Activated CD4-positive, alpha-beta T cell treated with anti-CD3 and anti-CD28 coated beads for 36 hours (primary cell): Measurements from ENCODE around the gene PDYN. TPM values are rescaled to one million over a fixed set of nuclear protein-coding genes. Genes with fewer than 3 reads are reported as not detected.

Source experiments
- ATAC-seq: fragments of 200-7000 bp; cut with Tn5 transposase; one replicate; pipeline ENCODE4 v1.10.0; 2021; ENCODE audit warnings: mild to moderate bottlenecking, moderate library complexity
- CTCF ChIA-PET: fragments of 350-600 bp; sonication (Branson Sonifier 250); formaldehyde crosslinking; loops from one replicate; lab custom pipeline; 2021; ENCODE audit warnings: antibody characterized with exemption; lab: Charles Lee
- POLR2A ChIA-PET: fragments of 350-600 bp; sonication (Branson Sonifier 250); formaldehyde crosslinking; loops from one replicate; lab custom pipeline; 2021; ENCODE audit warnings: antibody characterized with exemption, inconsistent platforms; lab: Charles Lee
- DNase-seq: peaks from one replicate; pipeline ENCODE4 v3.0.0-alpha.2; 2020
- H3K27ac Mint-ChIP-seq: one replicate; pipeline ENCODE4 v1.8.0; 2021; ENCODE audit warnings: mixed read lengths
- H3K27me3 Mint-ChIP-seq: one replicate; pipeline ENCODE4 v1.8.0; 2021; ENCODE audit warnings: mixed read lengths
- H3K36me3 Mint-ChIP-seq: one replicate; pipeline ENCODE4 v1.8.0; 2021; ENCODE audit warnings: low read depth, mixed read lengths
- H3K4me1 Mint-ChIP-seq: one replicate; pipeline ENCODE4 v1.8.0; 2021; ENCODE audit warnings: mixed read lengths
- H3K4me3 Mint-ChIP-seq: one replicate; pipeline ENCODE4 v1.8.0; 2021; ENCODE audit warnings: mild to moderate bottlenecking, moderate library complexity, mixed read lengths
- H3K9me3 Mint-ChIP-seq: one replicate; pipeline ENCODE4 v1.8.0; 2021; ENCODE audit warnings: low read depth, mixed read lengths
- intact Hi-C, 2 experiments: fragments of 100-400 bp; cut with DNase I in 1 of 2; cut with micrococcal nuclease in 1 of 2; formaldehyde crosslinking; loops; one replicate each; pipeline versions ENCODE4 v1.14.2 to v1.15.1; 2022 to 2024; cut with DNase I, micrococcal nuclease
- total RNA-seq, 2 experiments: library from RNA; stranded (reverse); gene quantifications; one replicate each; pipeline ENCODE4 v1.2.3, GENCODE V29; 2021

The PDYN gene
- total RNA-seq, 2 experiments from 2014 or later, result not detected

DNA sequence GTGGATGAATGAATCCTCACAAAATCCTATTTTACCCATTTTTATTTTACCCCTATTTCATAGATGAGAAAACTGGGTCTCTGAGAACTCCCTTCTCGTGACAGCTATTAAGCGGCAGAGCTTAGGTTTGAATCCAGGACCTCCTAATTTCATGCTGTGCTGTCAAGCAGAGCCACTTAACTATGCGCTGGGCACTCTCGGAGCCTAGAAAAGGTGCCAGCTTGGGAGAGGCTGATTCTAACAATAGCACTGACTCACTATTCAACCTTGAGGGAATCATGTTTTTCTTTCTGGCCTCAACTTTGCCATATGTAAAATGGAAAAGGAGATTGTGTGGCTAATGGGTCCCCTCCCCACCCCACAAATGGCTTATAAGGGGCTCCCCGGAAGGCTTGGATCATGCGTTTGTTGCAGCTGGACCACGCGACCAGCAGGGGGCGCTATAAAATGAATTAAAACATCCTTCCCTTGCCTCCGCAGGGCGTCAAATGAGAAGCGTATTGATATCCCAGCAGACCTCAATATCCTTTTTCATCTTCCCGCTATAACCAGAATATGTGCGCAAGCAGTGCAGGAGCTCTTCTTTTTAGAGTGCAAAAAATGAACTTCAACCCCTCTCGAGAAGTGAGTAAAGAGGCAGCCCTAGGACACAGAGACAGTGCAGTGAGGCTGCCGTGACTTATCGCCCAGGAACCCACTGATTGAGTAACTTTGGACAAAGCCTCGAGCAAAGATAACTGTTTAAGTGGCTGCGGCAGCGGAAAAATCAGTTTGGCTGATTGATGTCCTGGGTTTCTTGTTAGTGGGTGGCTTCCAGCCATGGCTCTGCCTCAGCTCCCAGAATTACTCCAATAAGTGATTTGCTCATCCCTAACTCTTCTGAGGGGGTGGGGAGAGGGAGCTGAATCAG is 12.8 kb upstream of the PDYN start:
- H3K27ac Mint-ChIP-seq, result no peak overlapping the region
- no peak overlapping the region for H3K4me3 Mint-ChIP-seq
- ATAC-seq (peak; percentile 36), DNase-seq (peak; percentile 63)
- no peaks in the 10 kb centered on the region for H3K4me1 Mint-ChIP-seq
- intact Hi-C loops, result loop anchor here (1.0 to 5.0 kb wide), 4 partner anchors 87 to 446 kb away; no protein-coding TSS in a partner anchor
- peaks cover 20% of the 10 kb centered on the region for H3K27me3 Mint-ChIP-seq
- POLR2A ChIA-PET, result no interaction called here
- H3K9me3 Mint-ChIP-seq, result no peaks in the 10 kb centered on the region
- no peaks in the 10 kb centered on the region for H3K36me3 Mint-ChIP-seq
- CTCF ChIA-PET, result interaction anchor here (0.5 to 3.8 kb wide), 21 partner anchors 13 to 325 kb away, joined by 3 to 40 read pairs (median 4); no protein-coding TSS in a partner anchor

DNA sequence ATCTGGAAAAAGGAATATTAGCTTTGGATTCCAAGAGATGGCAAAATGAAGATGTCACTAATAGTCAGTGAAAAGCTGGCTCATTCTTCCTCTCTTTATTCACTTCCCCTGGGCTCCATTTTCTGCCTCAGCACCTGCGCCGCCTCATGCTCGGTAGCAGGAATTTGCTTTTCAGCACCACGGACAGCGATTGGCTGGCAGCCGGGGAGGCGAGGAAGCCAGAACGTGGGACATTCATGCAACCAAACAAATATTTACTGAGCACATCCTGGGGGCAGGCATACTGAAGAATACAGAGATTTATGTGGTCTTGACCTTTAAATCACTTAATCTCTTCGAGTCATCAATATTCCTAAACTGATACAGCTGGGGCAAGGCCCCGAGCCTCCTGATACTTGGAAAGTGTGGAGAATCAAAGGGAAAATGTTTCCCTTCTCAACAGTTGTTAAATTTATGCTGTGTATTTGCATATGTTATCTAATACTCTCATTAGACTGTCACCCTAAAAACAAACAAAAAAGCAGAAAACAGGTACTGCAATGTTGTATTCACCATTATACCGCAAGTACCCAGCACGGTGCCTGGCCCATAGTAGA is 12.1 kb upstream of the PDYN start:
- Mint-ChIP-seq H3K4me3 (no peak overlapping the region), H3K9me3 (no peaks in the 10 kb centered on the region), H3K27ac (no peak overlapping the region), H3K36me3 (no peaks in the 10 kb centered on the region), H3K27me3 (peaks cover 20% of the 10 kb centered on the region), H3K4me1 (no peaks in the 10 kb centered on the region)
- ATAC-seq (no peak), DNase-seq (peak; percentile 83)
- ChIA-PET CTCF (interaction anchor here (0.5 to 3.8 kb wide), 16 partner anchors 15 to 244 kb away, joined by 3 to 40 read pairs (median 4); no protein-coding TSS in a partner anchor), POLR2A (no interaction called here)
- intact Hi-C loops, result loop anchor here (1.0 to 5.0 kb wide), 5 partner anchors 41 to 446 kb away; no protein-coding TSS in a partner anchor

DNA sequence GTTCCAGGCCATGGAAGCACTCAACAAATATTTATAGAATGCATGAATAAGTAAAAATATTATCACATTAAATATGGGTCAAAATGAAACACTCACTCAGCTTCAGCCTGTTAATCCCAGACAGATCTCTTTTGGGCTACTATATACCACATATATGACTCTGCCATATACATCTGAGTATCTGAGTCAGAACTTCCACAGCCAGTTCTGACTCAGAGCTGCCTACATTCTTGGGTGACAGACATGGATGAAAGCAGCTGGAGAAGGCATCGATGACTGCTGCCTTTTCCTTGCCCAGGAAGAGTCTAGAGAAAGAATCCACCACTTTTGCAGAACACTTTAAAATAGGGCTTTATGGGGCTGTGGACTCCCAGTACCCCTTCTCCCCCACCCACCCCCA is 11.5 kb upstream of the PDYN start:
- peaks cover 20% of the 10 kb centered on the region for H3K27me3 Mint-ChIP-seq
- no peaks in the 10 kb centered on the region for H3K4me1 Mint-ChIP-seq
- CTCF ChIA-PET, result interaction anchor here (0.9 to 3.8 kb wide), 6 partner anchors 15 to 202 kb away, joined by 3 to 40 read pairs (median 6); no protein-coding TSS in a partner anchor
- peak; percentile 51 for DNase-seq
- H3K36me3 Mint-ChIP-seq, result no peaks in the 10 kb centered on the region
- intact Hi-C loops, result loop anchor here (1.0 to 5.0 kb wide), 3 partner anchors 40 to 447 kb away; no protein-coding TSS in a partner anchor
- no peak overlapping the region for H3K27ac Mint-ChIP-seq
- ATAC-seq, result peak; percentile 83
- POLR2A ChIA-PET, result no interaction called here
- no peaks in the 10 kb centered on the region for H3K9me3 Mint-ChIP-seq
- no peak overlapping the region for H3K4me3 Mint-ChIP-seq

DNA sequence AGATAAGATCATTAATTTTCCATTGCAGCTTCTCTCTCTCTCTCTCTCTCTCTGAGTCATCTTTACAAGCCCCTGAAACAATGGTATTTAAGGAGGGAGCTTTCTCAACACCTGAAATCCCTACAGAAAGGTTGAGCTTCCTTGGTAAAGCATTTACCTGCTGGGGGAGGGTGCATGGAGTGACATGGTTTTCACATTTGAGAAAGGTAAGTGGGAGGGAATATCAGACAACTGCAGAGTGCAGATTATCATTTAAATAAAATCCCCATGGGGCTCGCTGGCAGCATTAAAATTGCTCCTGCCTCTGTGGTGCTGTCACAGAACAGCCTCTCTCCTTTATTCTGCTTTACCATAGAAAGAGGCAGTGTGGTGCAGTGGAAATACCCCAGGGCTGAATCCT is 10.3 kb upstream of the PDYN start:
- Mint-ChIP-seq H3K4me3 (no peak overlapping the region), H3K36me3 (no peaks in the 10 kb centered on the region), H3K9me3 (no peaks in the 10 kb centered on the region), H3K27ac (no peak overlapping the region), H3K4me1 (no peaks in the 10 kb centered on the region), H3K27me3 (peaks cover 12% of the 10 kb centered on the region)
- DNase-seq (no peak), ATAC-seq (no peak)
- intact Hi-C loops, result no loop called here
- CTCF ChIA-PET, result no interaction called here
- POLR2A ChIA-PET, result no interaction called here

DNA sequence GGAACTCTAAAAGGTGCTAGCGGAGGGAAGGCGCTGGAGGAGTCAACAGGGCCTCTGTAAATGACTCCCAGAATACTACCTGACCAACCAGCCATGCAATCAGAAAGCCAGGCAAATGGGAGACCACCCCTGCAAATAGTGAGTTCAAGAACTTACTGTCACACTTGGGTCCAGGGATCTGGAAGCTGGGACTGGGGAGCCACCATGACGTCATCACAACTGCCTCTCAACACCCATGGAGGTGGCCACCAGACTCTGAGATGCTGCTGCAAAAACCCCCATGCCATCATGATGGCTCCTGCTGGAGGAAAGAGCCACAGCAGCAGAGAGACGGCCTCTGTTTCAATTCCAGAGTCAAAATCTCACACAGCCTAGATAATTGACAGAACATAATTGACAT is 8.5 kb upstream of the PDYN start:
- intact Hi-C loops, result no loop called here
- CTCF ChIA-PET, result interaction anchor here (0.7 to 1.0 kb wide), 3 partner anchors 51 to 170 kb away, joined by 4 to 5 read pairs (median 4); no protein-coding TSS in a partner anchor
- H3K27me3 Mint-ChIP-seq, result peaks cover 20% of the 10 kb centered on the region

DNA sequence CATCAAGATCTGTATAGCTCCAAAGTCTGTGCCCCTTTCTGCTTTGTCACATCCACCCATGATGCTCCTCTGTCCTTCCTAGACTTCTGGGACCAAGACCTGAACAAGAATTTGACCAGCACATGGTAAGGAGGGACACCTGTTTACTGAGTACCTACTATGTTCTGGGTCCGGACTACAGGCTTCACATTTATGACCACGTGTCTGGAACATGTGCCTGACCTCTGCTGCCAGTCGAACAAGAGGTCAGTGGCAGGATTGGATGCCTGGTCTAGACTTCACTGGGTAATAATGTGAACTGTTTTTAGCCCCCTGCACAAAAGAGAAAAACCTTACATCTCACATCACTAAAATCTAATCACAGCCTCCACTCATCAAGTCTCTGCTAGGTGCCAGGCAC is 7.3 kb upstream of the PDYN start:
- intact Hi-C loops, result no loop called here
- no peak overlapping the region for H3K4me3 Mint-ChIP-seq
- peaks cover 25% of the 10 kb centered on the region for H3K27me3 Mint-ChIP-seq
- CTCF ChIA-PET, result interaction anchor here (0.7 to 1.1 kb wide), 3 partner anchors 49 to 204 kb away, joined by 3 to 4 read pairs (median 3); no protein-coding TSS in a partner anchor
- H3K9me3 Mint-ChIP-seq, result no peaks in the 10 kb centered on the region
- ATAC-seq, result no peak
- H3K27ac Mint-ChIP-seq, result no peak overlapping the region
- no peaks in the 10 kb centered on the region for H3K4me1 Mint-ChIP-seq
- no peaks in the 10 kb centered on the region for H3K36me3 Mint-ChIP-seq
- no peak for DNase-seq
- POLR2A ChIA-PET, result no interaction called here

More for the DNA sequence above, 8.5 kb upstream of the PDYN start:
- Mint-ChIP-seq H3K27ac (no peak overlapping the region), H3K4me1 (no peaks in the 10 kb centered on the region), H3K36me3 (no peaks in the 10 kb centered on the region), H3K9me3 (no peaks in the 10 kb centered on the region), H3K4me3 (no peak overlapping the region)
- POLR2A ChIA-PET, result no interaction called here
- ATAC-seq (no peak), DNase-seq (no peak)

DNA sequence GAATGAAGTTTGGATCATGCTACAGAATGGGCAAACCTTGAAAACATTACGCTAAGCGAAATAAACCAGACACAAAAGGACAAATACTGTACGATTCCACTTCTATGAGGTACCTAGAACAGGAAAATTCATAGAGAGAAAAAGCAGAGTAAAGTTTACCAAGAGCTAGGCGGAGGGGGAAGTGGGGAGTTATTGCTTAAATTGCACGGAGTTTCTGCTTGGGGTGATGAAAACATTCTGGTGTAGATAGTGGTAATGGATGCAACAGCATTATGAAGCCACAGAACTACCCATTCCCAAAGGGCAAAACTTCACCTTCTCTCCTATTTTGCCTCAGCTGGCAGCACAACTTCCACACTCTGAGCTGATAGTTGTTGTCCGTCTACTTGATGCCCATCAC is 6.4 kb upstream of the PDYN start:
- Mint-ChIP-seq H3K4me1 (no peaks in the 10 kb centered on the region), H3K36me3 (no peaks in the 10 kb centered on the region), H3K27me3 (peaks cover 27% of the 10 kb centered on the region), H3K4me3 (no peak overlapping the region), H3K27ac (no peak overlapping the region), H3K9me3 (no peaks in the 10 kb centered on the region)
- ATAC-seq, result no peak
- CTCF ChIA-PET, result interaction anchor here (1.1 kb wide), 1 partner anchor 172 kb away, joined by 3 read pairs; no protein-coding TSS in a partner anchor
- DNase-seq, result no peak
- intact Hi-C loops, result no loop called here
- POLR2A ChIA-PET, result no interaction called here

DNA sequence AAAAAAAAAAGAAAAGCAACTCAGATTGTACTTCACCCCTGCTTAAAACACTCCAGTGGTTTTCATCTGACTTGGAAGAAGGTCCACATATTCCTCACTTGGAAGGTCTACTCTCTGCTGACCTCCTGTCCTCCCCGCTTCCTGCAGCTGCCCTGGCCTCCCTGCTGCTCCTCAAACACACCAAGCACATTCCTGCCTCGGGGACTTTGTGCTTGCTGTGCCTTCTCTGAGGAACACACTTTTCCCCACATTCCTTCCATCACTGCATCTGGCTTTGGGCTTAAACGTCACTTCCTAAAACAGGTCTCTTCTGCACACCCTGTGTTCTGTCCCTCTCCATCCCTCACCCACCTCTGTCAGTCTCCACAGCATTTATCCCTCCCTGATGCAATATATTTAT is 4.9 kb upstream of the PDYN start:
- intact Hi-C loops, result no loop called here
- POLR2A ChIA-PET, result no interaction called here
- Mint-ChIP-seq H3K9me3 (no peaks in the 10 kb centered on the region), H3K4me1 (no peaks in the 10 kb centered on the region), H3K4me3 (no peak overlapping the region), H3K27me3 (peaks cover 33% of the 10 kb centered on the region), H3K27ac (no peak overlapping the region), H3K36me3 (no peaks in the 10 kb centered on the region)
- CTCF ChIA-PET, result no interaction called here
- ATAC-seq, result no peak
- DNase-seq, result no peak

DNA sequence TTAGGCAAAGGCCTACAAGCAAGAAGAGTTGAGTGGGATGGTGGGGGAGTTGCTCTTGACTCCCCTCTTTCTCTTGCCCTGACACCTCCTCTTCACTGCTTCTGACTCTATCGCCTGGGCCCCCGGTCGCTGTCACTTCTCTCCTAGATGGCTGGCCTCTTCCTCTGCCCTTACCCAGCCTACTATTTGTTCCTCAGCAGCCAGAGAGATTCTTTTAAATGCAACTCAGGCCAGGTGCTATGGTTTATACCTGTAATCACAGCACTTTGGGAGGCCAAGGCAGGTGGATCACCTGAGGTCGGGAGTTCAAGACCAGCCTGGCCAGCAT is 4.3 kb upstream of the PDYN start:
- no peaks in the 10 kb centered on the region for H3K4me1 Mint-ChIP-seq
- no peak overlapping the region for H3K27ac Mint-ChIP-seq
- POLR2A ChIA-PET, result no interaction called here
- ATAC-seq (no peak), DNase-seq (no peak)
- H3K27me3 Mint-ChIP-seq, result peaks cover 36% of the 10 kb centered on the region
- intact Hi-C loops, result no loop called here
- CTCF ChIA-PET, result no interaction called here
- no peak overlapping the region for H3K4me3 Mint-ChIP-seq
- no peaks in the 10 kb centered on the region for H3K9me3 Mint-ChIP-seq
- no peaks in the 10 kb centered on the region for H3K36me3 Mint-ChIP-seq

DNA sequence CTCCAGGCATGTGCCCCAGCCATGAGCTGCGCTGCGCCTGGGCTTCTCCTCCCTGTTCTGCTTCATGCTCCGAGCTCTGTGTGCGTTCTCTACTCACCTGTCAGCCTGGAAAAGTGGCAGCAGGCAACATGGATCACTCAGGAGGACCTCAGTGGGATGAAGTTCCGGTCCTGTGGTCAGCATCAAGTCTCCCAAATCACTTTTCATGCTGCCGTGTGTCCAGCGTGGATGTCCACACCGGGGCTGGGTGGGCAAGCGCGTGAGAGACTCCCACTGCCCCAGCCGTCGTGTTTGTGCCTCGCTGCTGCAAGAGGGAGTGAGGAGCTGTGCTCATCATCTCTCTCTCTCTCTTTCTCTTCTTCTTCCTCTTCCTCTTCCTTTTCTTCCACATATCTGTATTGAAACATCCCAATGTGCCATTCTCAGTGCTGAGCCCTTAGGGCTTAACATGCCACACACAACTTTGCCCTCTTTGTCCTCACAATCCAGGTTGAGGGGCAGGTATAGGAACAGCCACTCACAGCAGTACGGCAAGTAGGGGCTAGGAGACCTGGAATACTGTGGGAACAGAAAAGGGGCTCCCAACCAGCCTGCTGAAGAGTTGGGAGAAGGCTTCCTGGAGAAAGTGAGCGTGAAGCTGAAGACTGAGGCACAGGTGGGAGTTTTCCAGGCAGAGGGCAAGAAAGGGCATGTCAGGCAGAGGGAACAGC is 3.8 kb upstream of the PDYN start:
- ChIA-PET CTCF (no interaction called here), POLR2A (no interaction called here)
- Mint-ChIP-seq H3K27ac (no peak overlapping the region), H3K27me3 (peaks cover 39% of the 10 kb centered on the region), H3K4me3 (no peak overlapping the region), H3K36me3 (no peaks in the 10 kb centered on the region), H3K4me1 (no peaks in the 10 kb centered on the region), H3K9me3 (no peaks in the 10 kb centered on the region)
- DNase-seq (no peak), ATAC-seq (no peak)
- intact Hi-C loops, result no loop called here

DNA sequence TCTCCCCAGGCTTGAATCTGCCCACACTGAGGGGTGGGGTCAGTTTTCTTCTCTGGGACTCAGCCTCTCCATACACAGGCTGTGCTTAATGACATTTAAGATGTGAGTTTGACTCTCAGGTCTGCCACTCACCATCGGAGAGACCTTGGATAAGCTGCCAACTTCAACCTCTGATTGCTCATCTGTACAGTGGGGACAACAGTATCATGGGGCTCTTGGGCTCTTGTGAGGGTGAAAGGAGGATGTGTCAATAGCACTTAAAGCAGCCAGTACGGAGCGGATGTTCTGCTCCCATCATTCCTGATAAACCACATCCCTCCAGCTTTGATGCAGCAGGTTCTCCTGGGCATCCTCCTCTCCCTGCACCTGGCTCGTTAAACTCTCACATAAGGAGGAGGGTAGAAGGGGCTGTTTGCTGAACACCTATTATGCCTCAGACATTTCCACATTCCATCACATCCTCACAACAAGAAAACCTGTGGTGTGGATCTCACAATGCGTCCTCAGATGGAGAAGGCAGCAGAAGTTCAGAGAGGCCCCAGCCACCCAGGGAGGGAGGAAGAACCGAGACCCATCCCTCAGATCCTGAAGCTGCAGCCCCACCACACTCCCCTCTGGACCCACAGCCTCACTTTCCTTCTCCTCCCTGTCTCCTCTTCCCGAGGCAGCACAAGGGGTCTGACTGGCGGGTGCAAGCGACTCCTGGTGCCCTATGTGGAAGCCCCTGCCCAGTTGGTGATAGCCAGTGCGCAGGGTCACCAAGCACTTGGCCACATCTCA is 1.9 kb upstream of the PDYN start:
- ATAC-seq, result no peak
- intact Hi-C loops, result no loop called here
- peaks cover 47% of the 10 kb centered on the region for H3K27me3 Mint-ChIP-seq
- ChIA-PET POLR2A (no interaction called here), CTCF (no interaction called here)
- no peak overlapping the region for H3K27ac Mint-ChIP-seq
- no peak for DNase-seq
- H3K9me3 Mint-ChIP-seq, result no peaks in the 10 kb centered on the region
- H3K4me3 Mint-ChIP-seq, result no peak overlapping the region
- H3K36me3 Mint-ChIP-seq, result no peaks in the 10 kb centered on the region
- H3K4me1 Mint-ChIP-seq, result no peaks in the 10 kb centered on the region
